ENCODE measurements around the gene FAM184B. TPM values are rescaled to one million over a fixed set of nuclear protein-coding genes. Genes with fewer than 3 reads are reported as not detected.

The FAM184B gene
- not detected for total RNA-seq
- long read RNA-seq, result 0 reads

GRCh38 chr4:17781300-17782287 is at the start of gene FAM184B:
Gene FAM184B (minus strand): TSS chr4:17781621. CDS start chr4:17781299, 322 bp downstream.
- TF ChIP-seq POLR2A (IDR thresholded peaks at IDR 0.05), result no peak
- no peak for TF ChIP-seq CTCF (IDR thresholded peaks at IDR 0.05)
- Histone ChIP-seq H3K4me3 (peak within 1 kb of the TSS; percentile 9 to 34 (median 14)), H3K4me1 (peaks cover 0 to 16% (median 0%) of the 10 kb centered on the region in 4 donors), H3K36me3 (no peaks in the 10 kb centered on the region), H3K9me3 (no peaks in the 10 kb centered on the region), H3K27me3 (no peaks in the 10 kb centered on the region), H3K27ac (no peak within 1 kb of the TSS)
- peak; percentile 30 to 41 (median 38) for ATAC-seq
- intact Hi-C loops (cut with DNase I), result no loop called here
- 8% methylated on average over 32 of the region's 82 CpGs for WGBS (ENCODE audit: insufficient coverage, low coverage, low lambda C conversion rate, missing lambda C conversion rate)
- DNase-seq, result peak in 1 of 3 donors; percentile 54

GRCh38 chr4:17823871-17824669 is 42.6 kb upstream of the FAM184B start:
- Histone ChIP-seq H3K4me1 (no peaks in the 10 kb centered on the region), H3K36me3 (no peaks in the 10 kb centered on the region), H3K27me3 (no peaks in the 10 kb centered on the region), H3K27ac (no peak overlapping the region), H3K9me3 (no peaks in the 10 kb centered on the region), H3K4me3 (no peak overlapping the region)
- ATAC-seq (no peak), DNase-seq (no peak)
- no peak for TF ChIP-seq CTCF (IDR thresholded peaks at IDR 0.05)
- 100% methylated on average over 1 of the region's 1 CpG for WGBS (ENCODE audit: insufficient coverage, low coverage, low lambda C conversion rate, missing lambda C conversion rate)
- intact Hi-C loops (cut with DNase I), result no loop called here

GRCh38 chr4:17817027-17817426 is 35.6 kb upstream of the FAM184B start:
- H3K27ac ChIP-seq, result no peak overlapping the region
- ATAC-seq (peak; percentile 68 to 85 (median 77)), DNase-seq (no peak)
- 58% methylated on average over 5 of the region's 5 CpGs for WGBS (ENCODE audit: insufficient coverage, low coverage, low lambda C conversion rate, missing lambda C conversion rate)
- TF ChIP-seq CTCF (IDR thresholded peaks at IDR 0.05), result peak; percentile 52 to 73 (median 56)
- no peak for TF ChIP-seq POLR2A (IDR thresholded peaks at IDR 0.05)
- no peaks in the 10 kb centered on the region for H3K27me3 ChIP-seq
- intact Hi-C loops (cut with DNase I), result loop anchor here in 1 of 2 donors (10.0 kb wide), 1 partner anchor 768 kb away; no protein-coding TSS in a partner anchor
- no peak overlapping the region for H3K4me3 ChIP-seq
- H3K36me3 ChIP-seq, result no peaks in the 10 kb centered on the region
- H3K9me3 ChIP-seq, result no peaks in the 10 kb centered on the region
- H3K4me1 ChIP-seq, result no peaks in the 10 kb centered on the region

- TF ChIP-seq CTCF (IDR thresholded peaks at IDR 0.05) (no peak), POLR2A (IDR thresholded peaks at IDR 0.05) (no peak)
- no peak overlapping the region for H3K27ac ChIP-seq
- H3K27me3 ChIP-seq, result no peaks in the 10 kb centered on the region
- WGBS (ENCODE audit: insufficient coverage, low coverage, low lambda C conversion rate, missing lambda C conversion rate), result 98% methylated on average over 11 of the region's 12 CpGs
- intact Hi-C loops (cut with DNase I), result loop anchor here in 1 of 2 donors (10.0 kb wide), 1 partner anchor 769 kb away; no protein-coding TSS in a partner anchor
- DNase-seq (no peak), ATAC-seq (no peak)
- H3K4me3 ChIP-seq, result no peak overlapping the region
- H3K36me3 ChIP-seq, result no peaks in the 10 kb centered on the region
- peaks cover 0 to 3% (median 0%) of the 10 kb centered on the region in 4 donors for H3K4me1 ChIP-seq
- no peaks in the 10 kb centered on the region for H3K9me3 ChIP-seq
These were observed 34.7 kb upstream of the FAM184B start for GRCh38 chr4:17816142-17816541.
